ENCODE results near the gene LRRFIP1.

LRRFIP1 gene

GRCh38 chr2:237798236-237799059 lies 171.1 kb downstream of the LRRFIP1 start, which contains the start of gene RBM44:
Gene RBM44 (plus strand): TSS chr2:237798779. CDS start chr2:237813610, 14,831 bp downstream.
- DNase-seq, result no peak

- no peak for DNase-seq
Observed at GRCh38 chr2:237799060-237799428, 171.7 kb downstream of the LRRFIP1 start.

GRCh38 chr2:237801466-237801865 lies 174.1 kb downstream of the LRRFIP1 start:
- no peak for DNase-seq

GRCh38 chr2:237806334-237806733 lies 178.9 kb downstream of the LRRFIP1 start:
- peak; percentile 30 for DNase-seq

GRCh38 chr2:237815637-237816036 lies 188.2 kb downstream of the LRRFIP1 start:
- DNase-seq, result no peak

GRCh38 chr2:237816531-237816930 lies 189.1 kb downstream of the LRRFIP1 start:
- DNase-seq, result no peak

- DNase-seq, result no peak
Observed at GRCh38 chr2:237818066-237818473, 190.7 kb downstream of the LRRFIP1 start.

- DNase-seq, result no peak
Observed at GRCh38 chr2:237819231-237819630, 191.8 kb downstream of the LRRFIP1 start.

GRCh38 chr2:237820421-237820820 lies 193.0 kb downstream of the LRRFIP1 start:
- DNase-seq, result no peak

GRCh38 chr2:237823544-237823943 lies 196.2 kb downstream of the LRRFIP1 start:
- no peak for DNase-seq

GRCh38 chr2:237824085-237824484 lies 196.7 kb downstream of the LRRFIP1 start:
- no peak for DNase-seq

GRCh38 chr2:237827421-237827987 lies 200.1 kb downstream of the LRRFIP1 start:
- no peak for DNase-seq
